Osteoblast (primary cell): ENCODE measurements around the gene RBP5. TPM values are rescaled to one million over a fixed set of nuclear protein-coding genes. Genes with fewer than 3 reads are reported as not detected.

Experiments used
- DNase-seq: peaks from one replicate; pipeline ENCODE4 v3.0.0; 2011; ENCODE audit warnings: low spot score, mixed read lengths; ENCODE audit not compliant: insufficient read length; ENCODE audit errors: missing footprints
- H2AFZ ChIP-seq: 2 replicates; pipeline ENCODE4 v1.6.0; 2011; ENCODE audit warnings: mild to moderate bottlenecking, low read length
- H3K27ac ChIP-seq: 2 replicates; pipeline ENCODE4 v1.5.1; 2011; ENCODE audit warnings: mild to moderate bottlenecking, low read depth, low read length, moderate library complexity
- H3K27me3 ChIP-seq: 2 replicates; pipeline ENCODE4 v1.6.0; 2012; ENCODE audit warnings: mild to moderate bottlenecking, control low read depth, inconsistent platforms, low read length, moderate library complexity; ENCODE audit not compliant: insufficient read depth
- H3K36me3 ChIP-seq: 2 replicates; pipeline ENCODE4 v1.5.1; 2011; ENCODE audit warnings: mild to moderate bottlenecking, low read length, control low read depth, moderate library complexity; ENCODE audit not compliant: insufficient read depth
- H3K4me1 ChIP-seq: 2 replicates; pipeline ENCODE4 v1.5.1; 2011; ENCODE audit warnings: mild to moderate bottlenecking, low read length, control low read depth, moderate library complexity; ENCODE audit not compliant: insufficient read depth
- H3K4me2 ChIP-seq: 2 replicates; pipeline ENCODE4 v1.6.0; 2011; ENCODE audit warnings: mild to moderate bottlenecking, low read length; ENCODE audit not compliant: insufficient read depth
- H3K4me3 ChIP-seq: fragments of 200-600 bp; sonication (generic); 3 replicates; pipeline ENCODE4 v1.5.1; 2012; ENCODE audit warnings: mild to moderate bottlenecking, low read length, inconsistent platforms; ENCODE audit not compliant: insufficient read depth
- H3K79me2 ChIP-seq: 2 replicates; pipeline ENCODE4 v1.6.0; 2012; ENCODE audit warnings: mild to moderate bottlenecking, low read length, control low read depth, inconsistent platforms; ENCODE audit not compliant: insufficient read depth
- H3K9me3 ChIP-seq: 2 replicates; pipeline ENCODE4 v1.5.1; 2011; ENCODE audit warnings: low read depth, low read length, control low read depth
- H4K20me1 ChIP-seq: 2 replicates; pipeline ENCODE4 v1.6.0; 2012; ENCODE audit warnings: mild to moderate bottlenecking, low read length, control low read depth; ENCODE audit not compliant: insufficient read depth
- total RNA-seq: library from RNA; depleted of rRNA; stranded (reverse); fragments of >200 nt; gene quantifications from 2 replicates; pipeline ENCODE4 v1.2.3, GENCODE V29; 2012
- TF ChIP-seq, protein P1 (sequence below): IDR thresholded peaks from 2 replicates; pipeline ENCODE4 v1.5.1; 2011; ENCODE audit warnings: mild to moderate bottlenecking, low read depth, low read length, moderate library complexity; ENCODE audit errors: extremely low read depth

RBP5 gene
- total RNA-seq, 1 donor: not detected

DNA sequence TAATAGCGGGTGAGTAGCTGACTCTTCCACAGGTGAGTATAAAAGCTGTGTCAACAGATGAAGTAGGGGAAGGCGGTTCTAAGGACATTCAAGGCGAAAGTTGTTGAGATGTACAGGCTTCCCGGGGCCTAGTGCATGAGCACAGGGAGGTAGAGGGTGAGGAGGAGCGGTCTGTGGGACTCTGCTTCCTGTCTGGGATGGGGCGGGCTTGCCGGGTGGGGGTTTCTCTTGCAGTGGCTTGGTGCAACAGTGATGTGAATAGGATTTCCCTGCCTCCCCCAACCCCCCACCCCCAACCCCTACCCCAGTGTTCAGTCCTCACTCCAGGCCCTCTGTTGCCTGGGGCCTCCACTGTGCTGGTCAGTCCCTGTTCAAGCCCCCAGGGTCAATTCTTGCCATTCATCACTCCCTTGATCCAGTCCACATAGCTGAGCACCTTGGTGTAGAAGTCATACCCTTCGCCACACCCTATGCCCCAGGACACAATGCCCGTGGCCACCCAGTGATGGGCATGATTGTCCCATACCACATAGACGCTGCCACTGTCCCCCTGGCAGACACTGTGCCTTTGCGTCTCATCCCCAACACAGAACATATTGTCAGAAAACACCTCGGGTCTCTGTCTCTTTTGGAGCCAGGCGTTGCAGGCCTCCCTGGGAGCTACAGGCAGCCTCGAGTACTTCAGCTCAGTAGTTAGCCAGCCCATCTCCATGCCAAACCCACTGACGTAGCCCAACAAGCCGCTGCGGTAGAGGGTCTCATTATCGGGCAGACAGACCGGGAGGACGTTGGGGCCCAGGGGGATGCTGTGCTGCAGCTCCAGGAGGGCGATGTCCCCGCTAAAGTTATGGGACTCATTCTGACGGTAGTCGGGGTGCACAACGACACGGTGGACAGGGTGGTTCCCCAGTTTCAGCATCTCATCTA lies 32.4 kb downstream of the RBP5 start:
- Histone ChIP-seq H3K4me3 (no peak overlapping the region), H3K4me1 (peaks cover 18% of the 10 kb centered on the region), H2AFZ (no peak overlapping the region), H3K4me2 (no peak overlapping the region), H3K9me3 (no peaks in the 10 kb centered on the region), H3K36me3 (peaks cover 15% of the 10 kb centered on the region), H3K27ac (no peak overlapping the region), H4K20me1 (no peaks in the 10 kb centered on the region), H3K79me2 (no peaks in the 10 kb centered on the region), H3K27me3 (peaks cover 3% of the 10 kb centered on the region)
- TF ChIP-seq, protein P1, sequence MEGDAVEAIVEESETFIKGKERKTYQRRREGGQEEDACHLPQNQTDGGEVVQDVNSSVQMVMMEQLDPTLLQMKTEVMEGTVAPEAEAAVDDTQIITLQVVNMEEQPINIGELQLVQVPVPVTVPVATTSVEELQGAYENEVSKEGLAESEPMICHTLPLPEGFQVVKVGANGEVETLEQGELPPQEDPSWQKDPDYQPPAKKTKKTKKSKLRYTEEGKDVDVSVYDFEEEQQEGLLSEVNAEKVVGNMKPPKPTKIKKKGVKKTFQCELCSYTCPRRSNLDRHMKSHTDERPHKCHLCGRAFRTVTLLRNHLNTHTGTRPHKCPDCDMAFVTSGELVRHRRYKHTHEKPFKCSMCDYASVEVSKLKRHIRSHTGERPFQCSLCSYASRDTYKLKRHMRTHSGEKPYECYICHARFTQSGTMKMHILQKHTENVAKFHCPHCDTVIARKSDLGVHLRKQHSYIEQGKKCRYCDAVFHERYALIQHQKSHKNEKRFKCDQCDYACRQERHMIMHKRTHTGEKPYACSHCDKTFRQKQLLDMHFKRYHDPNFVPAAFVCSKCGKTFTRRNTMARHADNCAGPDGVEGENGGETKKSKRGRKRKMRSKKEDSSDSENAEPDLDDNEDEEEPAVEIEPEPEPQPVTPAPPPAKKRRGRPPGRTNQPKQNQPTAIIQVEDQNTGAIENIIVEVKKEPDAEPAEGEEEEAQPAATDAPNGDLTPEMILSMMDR: no peak
- DNase-seq: no peak

DNA sequence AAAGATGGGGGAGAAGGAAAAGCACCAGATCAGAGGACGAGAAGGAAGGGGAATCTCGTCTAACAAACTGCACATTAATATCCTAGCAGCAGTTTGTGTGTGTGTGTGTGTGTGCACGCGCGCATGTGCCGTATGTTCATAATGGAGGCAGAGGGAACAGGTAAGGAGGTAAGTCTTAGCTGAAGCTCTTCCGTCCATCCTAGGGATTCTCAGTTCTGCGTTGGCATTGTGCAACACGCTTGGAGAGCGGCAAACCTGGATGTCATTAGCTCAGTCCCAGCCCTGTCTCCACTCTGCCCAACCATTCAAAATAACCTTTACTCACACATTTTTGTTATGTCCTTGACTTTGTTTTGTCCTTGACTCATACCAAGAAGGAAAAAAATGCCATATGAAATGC lies 34.8 kb downstream of the RBP5 start:
- no peak overlapping the region for H3K27ac ChIP-seq
- H3K27me3 ChIP-seq: peaks cover 3% of the 10 kb centered on the region
- no peak overlapping the region for H2AFZ ChIP-seq
- peak; percentile 73 for DNase-seq
- H4K20me1 ChIP-seq: no peaks in the 10 kb centered on the region
- no peaks in the 10 kb centered on the region for H3K9me3 ChIP-seq
- peaks cover 17% of the 10 kb centered on the region for H3K36me3 ChIP-seq
- H3K4me1 ChIP-seq: peaks cover 23% of the 10 kb centered on the region
- no peak overlapping the region for H3K4me2 ChIP-seq
- H3K79me2 ChIP-seq: no peaks in the 10 kb centered on the region
- no peak overlapping the region for H3K4me3 ChIP-seq
- TF ChIP-seq, protein P1: no peak

DNA sequence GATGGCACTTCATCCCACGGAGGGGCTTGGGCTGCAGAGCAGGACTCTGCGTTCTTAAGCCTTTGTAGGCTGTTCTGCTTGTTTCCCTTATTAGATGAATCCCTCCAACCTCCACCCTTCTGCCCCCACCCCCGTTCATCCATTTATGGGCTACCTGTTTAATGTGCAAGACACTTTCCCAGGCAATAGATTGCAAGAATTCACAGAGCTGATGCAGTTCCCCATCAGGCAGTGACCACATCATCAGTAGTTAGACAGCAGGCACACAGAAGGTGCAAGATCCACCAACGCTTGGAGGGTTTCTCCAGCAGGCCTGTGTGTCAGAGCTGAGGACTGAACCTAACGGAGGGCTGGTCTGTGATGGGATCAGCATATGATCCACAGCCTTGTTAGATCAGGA lies 35.2 kb downstream of the RBP5 start:
- no peak overlapping the region for H3K4me3 ChIP-seq
- peaks cover 3% of the 10 kb centered on the region for H3K27me3 ChIP-seq
- H3K27ac ChIP-seq: no peak overlapping the region
- H3K79me2 ChIP-seq: no peaks in the 10 kb centered on the region
- peaks cover 17% of the 10 kb centered on the region for H3K36me3 ChIP-seq
- H2AFZ ChIP-seq: no peak overlapping the region
- TF ChIP-seq, protein P1: no peak
- DNase-seq: no peak
- H3K9me3 ChIP-seq: no peaks in the 10 kb centered on the region
- peaks cover 23% of the 10 kb centered on the region for H3K4me1 ChIP-seq
- H3K4me2 ChIP-seq: no peak overlapping the region
- H4K20me1 ChIP-seq: no peaks in the 10 kb centered on the region

DNA sequence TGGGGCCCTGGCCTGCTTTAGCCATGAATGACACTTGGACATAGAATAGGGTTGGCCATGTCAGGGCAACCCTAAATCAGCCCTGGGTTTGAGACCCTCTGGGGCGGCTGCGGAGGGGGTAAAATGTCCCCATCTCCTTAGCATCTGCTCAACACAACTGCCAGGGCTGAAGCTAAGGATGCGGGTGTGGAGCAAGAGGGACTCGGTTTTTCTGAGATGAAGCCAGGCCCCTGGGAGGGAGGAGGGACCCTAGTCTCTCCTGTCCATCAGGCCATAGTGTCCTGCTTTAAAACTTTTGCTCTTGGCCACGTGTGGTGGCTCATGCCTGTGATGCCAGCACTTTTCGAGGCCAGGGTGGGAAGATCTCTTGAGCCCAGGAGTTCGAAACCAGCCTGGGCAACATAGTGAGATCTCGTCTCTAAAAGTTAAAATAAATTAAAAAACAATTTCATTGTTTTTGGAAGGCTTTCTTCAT lies 35.7 kb downstream of the RBP5 start:
- H3K36me3 ChIP-seq: peaks cover 14% of the 10 kb centered on the region
- H3K4me3 ChIP-seq: no peak overlapping the region
- no peak for DNase-seq
- peak overlapping the region; percentile 95 for H2AFZ ChIP-seq
- H3K27me3 ChIP-seq: peaks cover 3% of the 10 kb centered on the region
- H3K4me2 ChIP-seq: no peak overlapping the region
- TF ChIP-seq, protein P1: no peak
- H4K20me1 ChIP-seq: no peaks in the 10 kb centered on the region
- peaks cover 23% of the 10 kb centered on the region for H3K4me1 ChIP-seq
- H3K9me3 ChIP-seq: no peaks in the 10 kb centered on the region
- no peak overlapping the region for H3K27ac ChIP-seq
- H3K79me2 ChIP-seq: no peaks in the 10 kb centered on the region
